CD4-positive, CD25-positive, alpha-beta regulatory T cell (primary cell): Measurements from ENCODE around the gene MICAL3. TPM values are rescaled to one million over a fixed set of nuclear protein-coding genes. Genes with fewer than 3 reads are reported as not detected.
"Not testable (repeated sequence)": the region's sequence is repeated elsewhere in the genome, so short reads cannot be mapped to it uniquely, and the experiment has no call there.

Experiments
- ATAC-seq, 2 donors: fragments of 150-1000 bp; cut with Tn5 transposase; one replicate each; pipeline ENCODE4 v1.10.0; 2021; ENCODE audit warnings: low read depth in 2 of 2, moderate number of reproducible peaks in 2 of 2, moderate library complexity in 1 of 2
- DNase-seq, 3 donors: peaks; one replicate each; pipeline versions ENCODE4 v3.0.0 to v3.0.0-alpha.2; 2012 to 2022; ENCODE audit warnings: mixed read lengths in 1 of 3
- H3K27ac ChIP-seq: one replicate; pipeline ENCODE4 v1.7.0; 2013; ENCODE audit warnings: mild to moderate bottlenecking, low read length; ENCODE audit not compliant: insufficient read depth, poor library complexity, severe bottlenecking
- H3K27me3 ChIP-seq: one replicate; pipeline ENCODE4 v1.7.0; 2013; ENCODE audit warnings: low read length; ENCODE audit not compliant: control insufficient read depth, insufficient read depth
- H3K36me3 ChIP-seq: one replicate; pipeline ENCODE4 v1.7.0; 2013; ENCODE audit warnings: mild to moderate bottlenecking, low read length, moderate library complexity; ENCODE audit not compliant: control insufficient read depth, insufficient read depth
- H3K4me1 ChIP-seq: 2 replicates; pipeline ENCODE4 v1.7.0; 2013; ENCODE audit warnings: mild to moderate bottlenecking, low read length; ENCODE audit not compliant: insufficient read depth, control insufficient read depth, poor library complexity, severe bottlenecking
- H3K4me3 ChIP-seq: one replicate; pipeline ENCODE4 v1.7.0; 2013; ENCODE audit warnings: low read depth, mild to moderate bottlenecking, low read length, moderate library complexity
- H3K9me3 ChIP-seq, 2 experiments: 1 replicate in 1 of 2; 2 replicates in 1 of 2; pipeline ENCODE4 v1.7.0; 2013; ENCODE audit warnings: low read length in 2 of 2, mild to moderate bottlenecking in 1 of 2, moderate library complexity in 1 of 2; ENCODE audit not compliant: control insufficient read depth in 2 of 2
- H3K27ac Mint-ChIP-seq, 3 donors: one replicate each; pipeline ENCODE4 v1.8.0; 2020 to 2022; ENCODE audit warnings: mild to moderate bottlenecking in 3 of 3, mixed read lengths in 3 of 3, moderate library complexity in 2 of 3
- H3K27me3 Mint-ChIP-seq: one replicate; pipeline ENCODE4 v1.8.0; 2022; ENCODE audit warnings: mild to moderate bottlenecking, mixed read lengths
- H3K36me3 Mint-ChIP-seq: one replicate; pipeline ENCODE4 v1.8.0; 2020; ENCODE audit warnings: mixed read lengths
- H3K4me1 Mint-ChIP-seq, 4 donors: one replicate each; pipeline ENCODE4 v1.8.0; 2020 to 2022; ENCODE audit warnings: mixed read lengths in 4 of 4, mild to moderate bottlenecking in 1 of 4
- H3K4me3 Mint-ChIP-seq, 4 donors: one replicate each; pipeline ENCODE4 v1.8.0; 2020 to 2022; ENCODE audit warnings: mild to moderate bottlenecking in 4 of 4, mixed read lengths in 4 of 4, moderate library complexity in 3 of 4
- H3K9me3 Mint-ChIP-seq, 7 donors: one replicate each; pipeline ENCODE4 v1.8.0; 2020 to 2022; ENCODE audit warnings: mixed read lengths in 7 of 7, mild to moderate bottlenecking in 3 of 7, moderate library complexity in 2 of 7
- polyA plus RNA-seq, 4 donors: library from polyadenylated mRNA; unstranded; fragments of 300-500 nt; fragmentation: Illumina TruSeq; gene quantifications; one replicate each; pipeline ENCODE4 v1.2.3, GENCODE V29; 2021
- total RNA-seq: library from RNA; stranded (reverse); gene quantifications from one replicate; pipeline ENCODE4 v1.2.3, GENCODE V29; 2022

Gene MICAL3
- total and polyA plus RNA-seq, 5 donors from 2014 or later: 0.71 to 39.9 (median 1.8) TPM

DNA sequence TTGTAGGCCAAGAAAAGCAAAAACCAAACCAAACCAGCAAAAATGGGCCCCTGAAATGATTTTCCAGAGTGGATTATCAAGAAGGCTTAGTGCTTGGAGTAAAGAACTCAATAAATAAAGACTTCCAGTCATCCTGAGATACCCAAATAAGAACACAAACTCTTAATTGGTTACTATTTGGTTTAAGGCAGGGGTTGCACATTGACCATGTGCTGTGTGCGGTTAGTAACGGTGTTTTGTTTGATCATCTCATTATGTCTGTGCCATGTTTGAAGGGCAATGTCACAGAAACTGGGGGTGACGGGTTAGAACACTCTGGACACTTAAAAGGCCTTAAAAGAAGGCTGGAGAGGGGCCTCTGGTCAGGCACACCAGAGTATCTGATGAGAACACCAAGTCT is 9.7 kb upstream of the MICAL3 start:
- H3K27me3 ChIP-seq: peaks cover 4% of the 10 kb centered on the region
- Mint-ChIP-seq H3K36me3 (no peaks in the 10 kb centered on the region), H3K4me3 (no peak overlapping the region), H3K4me1 (no peaks in the 10 kb centered on the region), H3K9me3 (peaks cover 0 to 2% (median 0%) of the 10 kb centered on the region in 7 donors), H3K27me3 (peaks cover 18% of the 10 kb centered on the region), H3K27ac (no peak overlapping the region)
- no peaks in the 10 kb centered on the region for H3K9me3 ChIP-seq
- no peak overlapping the region for H3K4me3 ChIP-seq
- ATAC-seq (no peak), DNase-seq (no peak)
- H3K4me1 ChIP-seq: no peaks in the 10 kb centered on the region
- no peak overlapping the region for H3K27ac ChIP-seq
- H3K36me3 ChIP-seq: no peaks in the 10 kb centered on the region

GRCh38 chr22:18033204-18033998 is 9.0 kb upstream of the MICAL3 start:
- no peaks in the 10 kb centered on the region for H3K9me3 ChIP-seq
- H3K9me3 Mint-ChIP-seq: peaks cover 0 to 2% (median 0%) of the 10 kb centered on the region in 7 donors
- H3K36me3 ChIP-seq: no peaks in the 10 kb centered on the region
- peaks cover 21% of the 10 kb centered on the region for H3K27me3 Mint-ChIP-seq
- H3K4me1 ChIP-seq: no peaks in the 10 kb centered on the region
- H3K4me1 Mint-ChIP-seq: no peaks in the 10 kb centered on the region
- DNase-seq (no peak), ATAC-seq (no peak)
- no peak overlapping the region for H3K4me3 ChIP-seq
- peaks cover 4% of the 10 kb centered on the region for H3K27me3 ChIP-seq
- H3K27ac ChIP-seq: no peak overlapping the region
- no peak overlapping the region for H3K27ac Mint-ChIP-seq
- no peaks in the 10 kb centered on the region for H3K36me3 Mint-ChIP-seq
- H3K4me3 Mint-ChIP-seq: no peak overlapping the region

DNA sequence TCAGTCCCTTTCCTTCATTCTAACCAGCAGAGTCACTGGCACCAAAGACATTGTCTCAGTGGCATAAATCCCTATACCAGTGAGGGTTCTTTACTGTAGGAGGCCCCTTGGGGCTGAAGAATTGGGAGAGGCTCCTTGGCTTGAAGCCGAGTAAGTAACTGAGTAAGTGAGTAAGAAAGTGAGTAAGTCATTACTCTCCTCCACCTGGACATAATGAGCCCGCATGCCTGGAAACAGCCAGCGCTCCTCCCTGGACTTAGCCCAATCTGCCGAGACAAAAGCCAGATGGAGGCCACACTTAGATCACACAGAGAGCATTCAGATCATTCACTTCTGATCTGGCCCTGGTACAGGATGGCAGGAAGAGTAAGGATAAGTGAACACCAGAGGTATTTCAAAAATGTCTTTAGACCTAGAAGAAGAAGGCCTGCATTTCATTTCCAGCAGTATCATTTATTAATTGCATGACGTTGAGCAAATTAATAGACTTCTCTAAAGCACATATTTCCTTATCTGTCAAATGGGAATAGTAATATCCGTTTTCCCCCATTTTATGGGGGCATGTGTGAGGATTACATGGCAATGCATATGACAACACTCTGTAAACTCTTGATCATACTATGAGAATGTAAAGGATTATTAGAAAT is 8.2 kb upstream of the MICAL3 start:
- ATAC-seq: no peak
- H3K27me3 Mint-ChIP-seq: peaks cover 29% of the 10 kb centered on the region
- no peak for DNase-seq
- Histone ChIP-seq H3K27me3 (peaks cover 4% of the 10 kb centered on the region), H3K36me3 (no peaks in the 10 kb centered on the region), H3K27ac (no peak overlapping the region), H3K9me3 (no peaks in the 10 kb centered on the region), H3K4me1 (no peaks in the 10 kb centered on the region), H3K4me3 (no peak overlapping the region)
- no peaks in the 10 kb centered on the region for H3K36me3 Mint-ChIP-seq
- peaks cover 0 to 2% (median 0%) of the 10 kb centered on the region in 7 donors for H3K9me3 Mint-ChIP-seq
- no peaks in the 10 kb centered on the region for H3K4me1 Mint-ChIP-seq
- no peak overlapping the region for H3K27ac Mint-ChIP-seq
- H3K4me3 Mint-ChIP-seq: no peak overlapping the region

- peaks cover 7% of the 10 kb centered on the region for H3K27me3 ChIP-seq
- no peak overlapping the region for H3K27ac ChIP-seq
- H3K4me1 ChIP-seq: no peaks in the 10 kb centered on the region
- no peaks in the 10 kb centered on the region for H3K9me3 ChIP-seq
- Mint-ChIP-seq H3K27me3 (peaks cover 36% of the 10 kb centered on the region), H3K4me3 (no peak overlapping the region), H3K36me3 (no peaks in the 10 kb centered on the region), H3K27ac (no peak overlapping the region), H3K9me3 (peaks cover 0 to 2% (median 0%) of the 10 kb centered on the region in 7 donors), H3K4me1 (no peaks in the 10 kb centered on the region)
- no peak for ATAC-seq
- DNase-seq: no peak
- H3K4me3 ChIP-seq: no peak overlapping the region
- no peaks in the 10 kb centered on the region for H3K36me3 ChIP-seq
Measured at GRCh38 chr22:18031695-18032454, 7.5 kb upstream of the MICAL3 start.

DNA sequence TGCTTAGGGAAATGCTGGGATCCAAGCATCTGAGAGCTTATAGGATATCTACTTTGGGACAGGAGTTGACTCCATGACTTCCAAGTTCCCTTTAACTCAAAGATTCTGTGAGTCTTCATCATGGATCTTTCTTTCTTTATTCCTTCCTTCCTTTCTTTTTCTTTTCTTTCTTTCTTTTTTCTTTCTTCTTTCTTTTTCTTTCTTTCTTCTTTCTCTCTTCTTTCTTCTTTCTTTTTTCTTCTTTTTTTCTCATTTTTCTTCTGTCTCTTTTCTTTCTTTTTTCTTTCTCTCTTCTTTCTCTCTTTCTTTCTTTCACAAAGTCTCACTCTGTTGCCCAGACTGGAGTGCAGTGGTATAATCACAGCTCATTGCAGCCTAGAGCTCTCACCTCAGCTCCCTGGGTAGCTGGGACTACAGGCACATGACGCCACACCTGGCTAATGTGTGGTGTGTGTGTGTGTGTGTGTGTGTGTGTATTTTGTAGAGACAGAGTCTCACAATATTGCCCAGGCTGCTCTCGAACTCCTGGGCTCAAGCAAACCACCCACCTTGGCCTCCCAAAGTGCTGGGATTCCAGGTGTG is 5.4 kb upstream of the MICAL3 start:
- H3K4me3 Mint-ChIP-seq: no peak overlapping the region
- H3K4me1 ChIP-seq: peaks cover under 1% of the 10 kb centered on the region

GRCh38 chr22:18028817-18029527 is 4.6 kb upstream of the MICAL3 start:
- no peaks in the 10 kb centered on the region for H3K36me3 Mint-ChIP-seq
- no peaks in the 10 kb centered on the region for H3K36me3 ChIP-seq

More for the DNA sequence above, 5.4 kb upstream of the MICAL3 start:
- no peak overlapping the region for H3K27ac ChIP-seq
- Mint-ChIP-seq H3K27me3 (peaks cover 56% of the 10 kb centered on the region), H3K36me3 (no peaks in the 10 kb centered on the region), H3K9me3 (peaks cover 0 to 2% (median 0%) of the 10 kb centered on the region in 7 donors), H3K4me1 (peaks cover 0 to 4% (median 1%) of the 10 kb centered on the region in 4 donors), H3K27ac (no peak overlapping the region)
- no peak for DNase-seq
- peaks cover 17% of the 10 kb centered on the region for H3K27me3 ChIP-seq
- no peak overlapping the region for H3K4me3 ChIP-seq
- no peak for ATAC-seq
- H3K9me3 ChIP-seq: no peaks in the 10 kb centered on the region
- no peaks in the 10 kb centered on the region for H3K36me3 ChIP-seq

DNA sequence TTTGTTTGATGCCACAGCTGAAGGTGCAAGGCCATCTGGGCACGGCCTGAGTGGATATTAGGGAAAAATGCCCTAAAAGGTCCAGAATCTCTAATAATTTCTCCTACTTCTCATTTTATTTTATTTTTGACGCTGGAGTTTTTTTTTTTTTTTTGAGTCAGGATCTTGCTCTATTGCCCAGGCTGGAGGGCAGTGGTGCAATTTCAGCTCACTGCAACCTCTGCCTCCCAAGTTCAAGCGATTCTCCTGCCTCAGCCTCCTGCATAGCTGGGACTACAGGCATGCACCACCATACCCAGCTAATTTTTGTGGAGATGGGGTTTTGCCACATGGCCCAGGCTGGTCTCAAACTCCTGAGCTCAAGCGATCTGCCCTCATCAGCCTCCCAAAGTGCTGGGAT is 1.5 kb upstream of the MICAL3 start:
- not testable (repeated sequence) for H3K9me3 Mint-ChIP-seq, H3K27ac Mint-ChIP-seq
- H3K4me1 Mint-ChIP-seq: peaks cover 4 to 18% (median 9%) of the 10 kb centered on the region in 4 donors

More at GRCh38 chr22:18028817-18029527, 4.6 kb upstream of the MICAL3 start:
- Mint-ChIP-seq H3K27ac (no peak overlapping the region), H3K9me3 (peaks cover 0 to 2% (median 0%) of the 10 kb centered on the region in 7 donors), H3K27me3 (peaks cover 61% of the 10 kb centered on the region), H3K4me3 (no peak overlapping the region), H3K4me1 (peaks cover under 1 to 8% (median 5%) of the 10 kb centered on the region in 4 donors)
- peaks cover 20% of the 10 kb centered on the region for H3K27me3 ChIP-seq
- no peak overlapping the region for H3K27ac ChIP-seq
- no peaks in the 10 kb centered on the region for H3K9me3 ChIP-seq
- H3K4me3 ChIP-seq: no peak overlapping the region
- peaks cover 7% of the 10 kb centered on the region for H3K4me1 ChIP-seq
- DNase-seq (no peak), ATAC-seq (no peak)

More for the DNA sequence above, 1.5 kb upstream of the MICAL3 start:
- peaks cover 73% of the 10 kb centered on the region for H3K27me3 Mint-ChIP-seq
- not testable (repeated sequence) for H3K36me3 Mint-ChIP-seq, DNase-seq, H3K9me3 ChIP-seq, H3K4me3 ChIP-seq, H3K27ac ChIP-seq, H3K4me3 Mint-ChIP-seq, ATAC-seq, H3K36me3 ChIP-seq
- Histone ChIP-seq H3K27me3 (peaks cover 22% of the 10 kb centered on the region), H3K4me1 (peaks cover 14% of the 10 kb centered on the region)
